ENCODE measurements around the gene GPR21.

DNA sequence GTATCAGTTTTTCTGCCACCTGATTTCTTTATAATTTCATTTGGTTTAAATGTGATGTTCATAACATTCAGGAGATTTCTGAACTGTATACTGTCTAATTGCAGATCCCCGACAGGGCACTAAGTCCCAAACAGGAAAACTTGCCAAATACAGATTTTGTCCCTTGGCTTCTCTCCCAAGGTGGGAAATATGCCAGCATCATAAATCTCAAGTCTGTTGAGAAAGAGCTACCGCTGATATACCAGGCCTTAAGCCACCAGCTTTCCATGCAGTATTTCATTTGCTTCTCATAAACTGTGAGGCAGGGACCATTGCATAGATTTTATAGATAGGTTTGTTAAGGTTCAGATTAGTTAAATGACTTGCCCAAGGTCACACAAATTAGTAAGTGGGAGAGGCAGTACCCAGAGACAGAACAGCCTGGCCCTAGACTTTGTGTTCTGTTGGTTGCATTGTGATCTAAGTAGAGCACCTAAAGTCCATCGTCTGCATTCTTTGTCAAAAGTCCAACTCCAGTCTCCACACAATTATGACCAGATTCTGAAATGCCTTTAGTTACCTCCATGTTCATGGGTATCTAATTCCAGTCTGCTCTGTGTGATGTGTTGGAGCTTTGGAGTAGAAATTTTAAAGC lies 16.2 kb downstream of the GPR21 start:
- no peak for TF ChIP-seq POLR2A (IDR thresholded peaks at IDR 0.05)
- TF ChIP-seq, protein P1, sequence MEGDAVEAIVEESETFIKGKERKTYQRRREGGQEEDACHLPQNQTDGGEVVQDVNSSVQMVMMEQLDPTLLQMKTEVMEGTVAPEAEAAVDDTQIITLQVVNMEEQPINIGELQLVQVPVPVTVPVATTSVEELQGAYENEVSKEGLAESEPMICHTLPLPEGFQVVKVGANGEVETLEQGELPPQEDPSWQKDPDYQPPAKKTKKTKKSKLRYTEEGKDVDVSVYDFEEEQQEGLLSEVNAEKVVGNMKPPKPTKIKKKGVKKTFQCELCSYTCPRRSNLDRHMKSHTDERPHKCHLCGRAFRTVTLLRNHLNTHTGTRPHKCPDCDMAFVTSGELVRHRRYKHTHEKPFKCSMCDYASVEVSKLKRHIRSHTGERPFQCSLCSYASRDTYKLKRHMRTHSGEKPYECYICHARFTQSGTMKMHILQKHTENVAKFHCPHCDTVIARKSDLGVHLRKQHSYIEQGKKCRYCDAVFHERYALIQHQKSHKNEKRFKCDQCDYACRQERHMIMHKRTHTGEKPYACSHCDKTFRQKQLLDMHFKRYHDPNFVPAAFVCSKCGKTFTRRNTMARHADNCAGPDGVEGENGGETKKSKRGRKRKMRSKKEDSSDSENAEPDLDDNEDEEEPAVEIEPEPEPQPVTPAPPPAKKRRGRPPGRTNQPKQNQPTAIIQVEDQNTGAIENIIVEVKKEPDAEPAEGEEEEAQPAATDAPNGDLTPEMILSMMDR (IDR thresholded peaks at IDR 0.05), result no peak
